Activated naive CD4-positive, alpha-beta T cell treated with anti-CD3 and anti-CD28 coated beads, Interleukin-2, amount 50 U/mL, for 72 hours (primary cell): Measurements from ENCODE around the gene KCND1. TPM values are rescaled to one million over a fixed set of nuclear protein-coding genes. Genes with fewer than 3 reads are reported as not detected.

ENCODE experiments used
- ATAC-seq, 2 donors: fragments of 150-1000 bp; cut with Tn5 transposase; 2 replicates each; pipeline ENCODE4 v1.10.0; 2021; ENCODE audit warnings: mild to moderate bottlenecking in 2 of 2, moderate library complexity in 2 of 2
- DNase-seq, 2 donors: peaks; one replicate each; pipeline ENCODE4 v3.0.0; 2021 to 2022; ENCODE audit warnings: low spot score in 2 of 2
- H3K27ac Mint-ChIP-seq, 2 donors: one replicate each; pipeline ENCODE4 v1.8.0; 2022; ENCODE audit warnings: mild to moderate bottlenecking in 2 of 2, mixed read lengths in 2 of 2
- H3K36me3 Mint-ChIP-seq, 2 donors: one replicate each; pipeline ENCODE4 v1.8.0; 2022; ENCODE audit warnings: mixed read lengths in 2 of 2
- H3K9me3 Mint-ChIP-seq, 2 donors: one replicate each; pipeline ENCODE4 v1.8.0; 2022; ENCODE audit warnings: mixed read lengths in 2 of 2
- total RNA-seq, 2 donors: library from RNA; stranded (reverse); gene quantifications; one replicate each; pipeline ENCODE4 v1.2.3, GENCODE V29; 2022

KCND1 gene
- total RNA-seq, 2 donors from 2014 or later = 4.9 to 15.5 TPM

DNA sequence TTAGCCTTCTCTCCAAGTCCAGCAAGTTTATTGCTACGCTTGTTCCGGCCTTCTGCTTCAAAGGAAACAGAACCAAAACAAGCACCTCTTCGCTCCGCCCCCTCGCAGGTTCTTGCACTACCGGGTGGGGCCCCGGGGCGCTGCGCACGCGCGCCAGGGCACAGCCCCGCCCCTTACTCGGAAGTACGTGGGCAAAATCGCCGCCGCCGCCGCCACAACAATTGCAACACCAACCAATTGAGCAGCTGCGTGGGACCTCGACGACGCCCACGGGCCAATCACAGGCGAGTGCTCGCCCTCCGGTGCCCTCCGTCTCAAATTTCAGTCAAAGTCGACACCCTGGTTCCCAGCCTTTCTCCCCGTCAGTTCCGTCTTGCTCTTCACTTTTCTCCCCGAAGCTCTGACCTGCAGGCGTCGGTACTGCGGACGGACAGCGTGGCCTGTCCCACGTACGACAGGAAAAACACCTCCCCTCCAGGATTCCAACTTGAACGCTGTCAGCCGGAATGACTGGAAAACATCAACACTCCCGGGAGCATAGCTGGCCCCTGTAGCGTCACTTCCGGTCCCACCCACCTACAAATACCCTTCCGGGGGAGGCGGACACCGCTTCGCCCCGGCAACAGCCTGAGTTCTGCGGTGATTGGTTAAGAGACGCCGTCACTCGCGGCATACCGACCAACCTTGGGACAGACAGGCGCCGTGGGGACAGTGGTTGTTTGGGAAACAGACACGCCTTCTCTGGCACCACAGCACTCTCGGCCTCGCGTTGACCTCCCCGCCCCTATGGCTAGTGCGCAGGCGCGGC, 13.6 kb downstream of the KCND1 start:
- Mint-ChIP-seq H3K27ac (peak overlapping the region; percentile 98 to 100), H3K36me3 (peaks cover 0 to 17% of the 10 kb centered on the region in 2 donors), H3K9me3 (no peaks in the 10 kb centered on the region)
- ATAC-seq = peak; percentile 90
- DNase-seq = peak; percentile 89 to 95

GRCh38 chrX:48957477-48957826, 14.2 kb downstream of the KCND1 start, which contains the start of gene OTUD5:
TSS of gene OTUD5 (minus strand) at chrX:48957607. CDS start at chrX:48957570, 37 bp downstream.
- H3K36me3 Mint-ChIP-seq = peaks cover 0 to 17% of the 10 kb centered on the region in 2 donors
- peak; percentile 15 to 67 for ATAC-seq
- DNase-seq = peak; percentile 62
- no peaks in the 10 kb centered on the region for H3K9me3 Mint-ChIP-seq
- H3K27ac Mint-ChIP-seq = peak within 1 kb of the TSS; percentile 98 to 100

DNA sequence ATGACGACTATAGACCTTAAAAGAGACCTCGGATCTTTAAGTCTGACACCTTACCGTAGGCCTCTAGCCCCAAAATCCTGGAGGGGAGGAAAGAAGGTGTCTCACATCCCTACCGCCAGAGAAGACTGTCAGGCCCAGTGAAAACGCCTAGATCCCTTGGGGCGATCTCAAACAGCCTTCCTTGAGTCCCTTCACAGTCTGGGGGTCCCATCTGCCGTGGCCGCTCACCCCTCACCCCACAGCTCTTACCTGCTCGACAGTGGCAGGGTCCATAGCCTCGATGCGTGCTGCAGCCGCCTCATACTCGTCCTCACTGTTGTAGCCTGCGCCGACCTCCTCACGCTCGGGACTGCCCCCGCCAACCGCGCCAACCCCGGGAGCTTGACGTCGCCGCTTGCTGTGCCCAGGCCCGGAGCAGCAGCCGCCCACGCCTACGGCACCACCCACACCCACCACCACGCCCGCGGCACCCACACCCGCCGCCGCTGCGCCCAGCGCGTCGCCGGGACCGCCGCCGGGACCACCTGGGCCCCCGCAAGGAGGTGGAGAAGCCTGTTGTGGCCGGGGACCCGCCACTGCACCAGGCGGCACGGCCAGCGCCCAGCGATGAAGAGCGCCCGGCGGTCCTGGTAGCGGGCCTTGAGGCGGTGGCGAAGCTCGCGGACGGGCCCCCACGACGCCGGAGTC, 14.8 kb downstream of the KCND1 start:
- no peaks in the 10 kb centered on the region for H3K9me3 Mint-ChIP-seq

GRCh38 chrX:48948589-48948988, 23.1 kb downstream of the KCND1 start:
- ATAC-seq = no peak
- DNase-seq = no peak
- Mint-ChIP-seq H3K9me3 (no peaks in the 10 kb centered on the region), H3K36me3 (peaks cover 0 to 7% of the 10 kb centered on the region in 2 donors), H3K27ac (no peak overlapping the region)

More for the DNA sequence above, 14.8 kb downstream of the KCND1 start:
- Mint-ChIP-seq H3K36me3 (peaks cover 0 to 17% of the 10 kb centered on the region in 2 donors), H3K27ac (peak overlapping the region; percentile 91 to 98)
- DNase-seq = peak in 1 of 2 donors; percentile 81
- ATAC-seq = peak in 1 of 2 donors; percentile 40

DNA sequence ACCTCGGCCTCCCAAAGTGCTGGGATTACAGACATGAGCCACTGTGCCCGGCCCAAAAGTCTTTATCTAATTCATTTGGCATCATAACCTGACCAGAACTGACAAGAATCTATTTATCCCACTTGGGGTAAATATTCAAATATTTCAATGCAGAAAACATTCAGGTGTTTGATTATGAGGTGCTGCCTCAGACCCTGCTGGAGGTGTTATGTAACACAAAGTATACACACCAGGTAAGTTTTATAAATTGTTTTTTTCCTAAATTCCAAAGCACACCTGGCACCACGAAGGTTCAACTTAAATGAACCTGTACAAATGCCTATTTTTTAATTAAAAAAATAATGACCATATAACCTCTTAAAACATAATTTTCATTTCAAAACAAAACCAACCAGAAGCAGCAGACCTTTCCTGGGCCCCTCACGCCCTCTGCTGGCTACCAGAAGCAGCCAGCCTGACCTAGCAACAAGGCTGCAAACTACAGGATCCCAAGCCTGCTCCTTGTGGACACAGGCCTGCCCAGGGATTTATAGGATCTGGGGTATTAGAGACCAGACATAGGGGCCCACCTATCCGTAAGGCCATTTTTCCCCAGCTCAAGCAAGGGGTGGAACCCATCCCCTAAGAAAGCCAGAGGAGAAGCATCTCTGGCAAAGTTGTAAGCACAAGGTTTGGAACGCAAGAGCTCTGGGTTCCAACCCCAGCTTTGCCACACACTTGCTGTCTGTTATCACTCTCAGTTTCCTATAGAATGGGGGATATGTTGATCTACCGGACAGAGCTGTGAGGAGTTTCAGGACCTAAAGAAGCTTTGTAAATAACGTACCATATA, 25.9 kb downstream of the KCND1 start:
- ATAC-seq = peak in 1 of 2 donors; percentile 63
- no peak for DNase-seq
- H3K36me3 Mint-ChIP-seq = peaks cover 14 to 26% of the 10 kb centered on the region in 2 donors
- peak overlapping the region in 1 of 2 donors; percentile 64 for H3K27ac Mint-ChIP-seq
- H3K9me3 Mint-ChIP-seq = no peaks in the 10 kb centered on the region

DNA sequence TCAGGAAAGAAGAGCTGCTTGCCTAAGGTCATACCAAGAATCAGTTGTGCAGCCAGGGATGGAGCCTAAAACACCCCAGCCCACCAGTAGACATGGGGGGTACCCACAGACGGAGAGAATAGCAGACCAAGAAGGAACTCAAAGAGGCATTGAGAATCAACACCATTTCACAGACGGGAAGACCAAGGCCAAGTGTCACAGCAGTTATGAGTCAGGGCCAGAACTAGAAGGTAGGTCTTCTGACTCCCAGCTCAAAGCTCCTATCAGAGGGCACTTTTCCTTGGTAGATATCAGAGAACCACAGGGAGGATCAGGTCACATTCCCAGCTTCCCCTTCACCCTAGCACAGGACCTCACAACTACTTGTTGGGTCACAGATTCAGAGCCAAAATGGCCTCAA, 28.7 kb downstream of the KCND1 start:
- Mint-ChIP-seq H3K36me3 (peaks cover 14 to 35% of the 10 kb centered on the region in 2 donors), H3K27ac (peak overlapping the region; percentile 87 to 96), H3K9me3 (no peaks in the 10 kb centered on the region)
- no peak for DNase-seq
- peak in 1 of 2 donors; percentile 17 for ATAC-seq

- DNase-seq = no peak
Observed at GRCh38 chrX:48940404-48940955, 31.2 kb downstream of the KCND1 start.

DNA sequence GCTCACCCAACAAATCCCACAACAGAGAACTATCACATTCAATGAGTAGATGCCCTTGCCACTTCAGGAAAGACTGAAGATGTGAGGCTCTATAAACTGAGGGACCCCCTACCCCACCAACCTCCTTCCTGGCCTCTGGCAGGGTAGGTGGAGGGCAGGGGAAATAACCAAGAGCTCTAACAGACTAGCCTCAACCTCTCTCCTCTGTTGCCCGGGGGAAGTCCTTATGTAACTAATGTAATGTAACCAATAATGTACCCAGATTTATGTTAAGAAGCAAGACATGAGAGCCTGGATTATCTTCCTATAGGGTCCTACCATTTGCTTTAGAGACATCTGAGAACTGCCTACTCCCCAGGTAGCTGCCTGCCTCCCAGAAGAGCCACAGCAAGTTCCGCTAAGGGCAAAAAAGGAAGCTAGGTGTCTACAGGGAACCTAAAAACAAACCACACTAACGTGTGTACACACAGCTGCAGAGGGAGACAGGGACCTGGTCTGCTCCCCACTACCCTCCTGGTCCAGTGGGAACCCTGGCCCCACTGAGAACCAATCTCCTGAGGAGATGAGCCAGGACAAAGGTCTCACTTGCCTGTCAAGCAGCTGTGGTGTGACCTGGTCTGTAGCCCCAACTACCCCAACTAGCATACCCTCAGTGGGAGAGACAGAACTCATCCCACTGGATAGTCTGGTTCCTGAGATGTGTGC, 32.0 kb downstream of the KCND1 start:
- H3K36me3 Mint-ChIP-seq = peaks cover 19 to 50% of the 10 kb centered on the region in 2 donors
- H3K27ac Mint-ChIP-seq = peak overlapping the region; percentile 94 to 97
- DNase-seq (no peak), ATAC-seq (no peak)
- no peaks in the 10 kb centered on the region for H3K9me3 Mint-ChIP-seq

More at GRCh38 chrX:48940404-48940955, 31.2 kb downstream of the KCND1 start:
- H3K27ac Mint-ChIP-seq = peak overlapping the region; percentile 90 to 97
- ATAC-seq = no peak
- no peaks in the 10 kb centered on the region for H3K9me3 Mint-ChIP-seq
- peaks cover 14 to 41% of the 10 kb centered on the region in 2 donors for H3K36me3 Mint-ChIP-seq

GRCh38 chrX:48938721-48939425, 32.8 kb downstream of the KCND1 start:
- peak overlapping the region; percentile 94 to 97 for H3K27ac Mint-ChIP-seq
- ATAC-seq (peak; percentile 51 to 65), DNase-seq (peak; percentile 67 to 82)
- H3K36me3 Mint-ChIP-seq = peaks cover 27 to 51% of the 10 kb centered on the region in 2 donors
- H3K9me3 Mint-ChIP-seq = no peaks in the 10 kb centered on the region

DNA sequence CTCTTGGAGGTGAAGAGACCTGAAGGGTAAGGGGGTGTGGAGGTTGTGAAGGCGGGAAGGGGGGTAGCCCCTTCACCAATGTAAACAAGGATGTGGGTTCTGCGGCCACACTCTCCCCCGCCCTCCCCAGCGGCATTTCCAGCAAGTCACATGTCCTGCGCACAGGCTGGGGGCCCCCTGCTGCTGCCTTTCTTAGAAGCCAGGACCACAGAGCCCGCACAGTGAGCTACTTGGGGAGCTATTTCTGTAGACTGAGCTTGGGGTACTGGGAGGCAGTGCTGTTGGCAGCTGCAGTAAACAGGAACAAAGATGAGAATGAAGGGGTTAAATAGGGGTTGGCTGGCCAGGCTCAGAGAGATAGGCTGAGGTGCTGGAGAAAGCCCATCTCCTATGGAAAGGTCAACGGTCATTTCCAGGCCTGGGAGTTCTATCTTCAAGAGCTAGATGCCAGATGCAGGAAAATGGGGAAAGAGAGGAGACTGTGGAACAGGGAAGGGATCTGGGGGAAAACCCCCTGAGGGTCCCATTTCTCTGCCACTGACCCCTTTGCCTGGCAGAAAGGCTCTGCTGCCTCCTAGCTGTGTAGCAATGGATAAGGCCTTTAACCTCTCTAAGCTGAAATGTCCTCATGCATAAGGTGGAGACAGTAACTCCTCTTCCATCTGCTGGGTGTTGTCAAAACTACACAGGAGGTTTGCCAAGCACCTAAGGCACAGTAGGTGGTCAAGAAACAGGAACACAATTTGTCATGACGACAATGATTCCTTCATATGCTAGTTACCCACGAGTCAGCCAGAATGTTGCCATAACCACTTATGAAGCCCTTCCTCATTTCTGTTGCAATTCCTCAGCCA, 34.4 kb downstream of the KCND1 start:
- peak overlapping the region; percentile 94 to 97 for H3K27ac Mint-ChIP-seq
- H3K9me3 Mint-ChIP-seq = no peaks in the 10 kb centered on the region
- H3K36me3 Mint-ChIP-seq = peaks cover 28 to 52% of the 10 kb centered on the region in 2 donors
- ATAC-seq (peak; percentile 63 to 74), DNase-seq (peak; percentile 80 to 92)

- H3K9me3 Mint-ChIP-seq = no peaks in the 10 kb centered on the region
- peak overlapping the region; percentile 94 to 97 for H3K27ac Mint-ChIP-seq
- peak in 1 of 2 donors; percentile 3 for ATAC-seq
- H3K36me3 Mint-ChIP-seq = peaks cover 22 to 44% of the 10 kb centered on the region in 2 donors
- no peak for DNase-seq
Observed at GRCh38 chrX:48936429-48937053, 35.1 kb downstream of the KCND1 start.

GRCh38 chrX:48935301-48935670, 36.4 kb downstream of the KCND1 start:
- H3K27ac Mint-ChIP-seq = peak overlapping the region; percentile 97
- H3K36me3 Mint-ChIP-seq = peaks cover 20 to 39% of the 10 kb centered on the region in 2 donors
- no peaks in the 10 kb centered on the region for H3K9me3 Mint-ChIP-seq
- DNase-seq (no peak), ATAC-seq (no peak)

DNA sequence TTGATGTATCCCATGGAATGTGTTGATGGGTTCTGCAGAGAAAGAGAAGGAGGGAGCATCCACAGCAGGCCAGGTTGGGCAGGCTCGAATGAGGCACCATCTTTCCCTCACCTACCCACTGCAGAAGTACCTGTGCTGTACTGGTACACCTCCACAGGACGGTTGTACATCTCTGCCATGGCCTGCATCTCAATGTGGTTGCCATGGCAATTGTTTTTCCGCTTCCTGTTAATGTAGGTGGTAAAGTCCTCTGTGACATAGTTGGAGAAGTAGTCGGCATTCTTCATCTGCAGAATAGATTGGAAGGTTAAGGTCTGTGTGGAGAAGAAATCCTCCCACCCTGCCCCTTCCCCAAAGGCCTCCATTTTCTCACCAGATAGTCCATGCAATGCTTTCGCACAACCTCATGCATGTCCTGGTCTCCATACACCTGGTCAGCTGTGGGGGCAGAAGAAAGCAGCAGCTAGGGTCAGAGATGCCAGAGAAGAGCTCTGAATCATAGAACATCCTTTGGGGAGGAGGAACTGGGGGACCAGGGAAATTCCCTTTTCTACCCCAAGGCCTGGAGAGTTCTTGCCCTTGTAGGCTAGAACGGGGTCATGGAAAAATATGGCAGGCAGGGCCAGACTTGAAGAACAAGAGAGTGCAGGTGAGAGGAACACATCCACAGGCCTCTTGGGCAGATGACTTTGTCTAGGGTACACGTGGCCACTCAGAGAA, 36.9 kb downstream of the KCND1 start:
- ATAC-seq = peak; percentile 1 to 30
- peak in 1 of 2 donors; percentile 60 for DNase-seq
- no peaks in the 10 kb centered on the region for H3K9me3 Mint-ChIP-seq
- peaks cover 20 to 38% of the 10 kb centered on the region in 2 donors for H3K36me3 Mint-ChIP-seq
- peak overlapping the region; percentile 97 for H3K27ac Mint-ChIP-seq
